Measurements from ENCODE around the gene TMEM255A.

Gene TMEM255A

GRCh38 chrX:120235284-120235683 is 76.0 kb downstream of the TMEM255A start:
- no peak overlapping the region for H3K4me3 ChIP-seq (ENCODE audit: low read depth, low read length)
- TF ChIP-seq, protein P1, sequence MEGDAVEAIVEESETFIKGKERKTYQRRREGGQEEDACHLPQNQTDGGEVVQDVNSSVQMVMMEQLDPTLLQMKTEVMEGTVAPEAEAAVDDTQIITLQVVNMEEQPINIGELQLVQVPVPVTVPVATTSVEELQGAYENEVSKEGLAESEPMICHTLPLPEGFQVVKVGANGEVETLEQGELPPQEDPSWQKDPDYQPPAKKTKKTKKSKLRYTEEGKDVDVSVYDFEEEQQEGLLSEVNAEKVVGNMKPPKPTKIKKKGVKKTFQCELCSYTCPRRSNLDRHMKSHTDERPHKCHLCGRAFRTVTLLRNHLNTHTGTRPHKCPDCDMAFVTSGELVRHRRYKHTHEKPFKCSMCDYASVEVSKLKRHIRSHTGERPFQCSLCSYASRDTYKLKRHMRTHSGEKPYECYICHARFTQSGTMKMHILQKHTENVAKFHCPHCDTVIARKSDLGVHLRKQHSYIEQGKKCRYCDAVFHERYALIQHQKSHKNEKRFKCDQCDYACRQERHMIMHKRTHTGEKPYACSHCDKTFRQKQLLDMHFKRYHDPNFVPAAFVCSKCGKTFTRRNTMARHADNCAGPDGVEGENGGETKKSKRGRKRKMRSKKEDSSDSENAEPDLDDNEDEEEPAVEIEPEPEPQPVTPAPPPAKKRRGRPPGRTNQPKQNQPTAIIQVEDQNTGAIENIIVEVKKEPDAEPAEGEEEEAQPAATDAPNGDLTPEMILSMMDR (IDR thresholded peaks at IDR 0.05; ENCODE audit: borderline replicate concordance, insufficient read depth, low read depth, low read length): no peak

DNA sequence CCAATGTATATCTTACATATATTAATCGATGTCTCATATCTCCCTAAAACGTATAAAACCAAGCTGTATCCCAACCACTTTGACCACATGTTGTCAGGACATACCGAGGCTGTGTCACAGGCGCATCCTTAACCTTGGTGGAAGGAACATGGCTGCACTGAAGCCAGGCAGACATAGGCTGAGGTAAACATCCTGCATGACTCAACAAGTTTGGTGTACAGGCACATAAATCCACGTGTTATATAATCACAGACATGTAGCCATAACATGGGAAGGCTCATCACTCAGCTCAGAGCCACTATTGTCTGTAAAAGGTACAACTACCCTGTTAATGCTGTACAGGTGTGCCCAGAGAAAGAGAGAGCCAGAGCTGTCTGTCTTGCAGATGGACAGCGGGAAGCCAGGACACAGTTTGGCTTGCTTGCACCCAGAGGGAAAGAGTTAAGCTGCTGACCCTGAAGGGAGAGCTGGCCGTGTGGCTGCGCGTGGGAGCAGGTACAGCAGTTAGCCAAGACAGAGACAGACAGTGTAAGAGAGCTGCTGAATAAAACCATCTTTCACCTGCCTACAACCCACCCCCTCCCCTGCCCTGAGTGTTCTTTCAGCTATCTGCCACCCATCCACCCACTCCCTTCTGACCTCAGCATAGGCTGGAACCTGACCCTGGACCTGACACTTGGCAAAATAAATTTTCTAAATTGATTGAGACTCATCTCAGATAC is 82.9 kb downstream of the TMEM255A start:
- H3K4me3 ChIP-seq (ENCODE audit: low read depth, low read length): no peak overlapping the region
- TF ChIP-seq, protein P1 (IDR thresholded peaks at IDR 0.05; ENCODE audit: borderline replicate concordance, insufficient read depth, low read depth, low read length): no peak

GRCh38 chrX:120224388-120224787 is 86.9 kb downstream of the TMEM255A start:
- TF ChIP-seq, protein P1 (IDR thresholded peaks at IDR 0.05; ENCODE audit: borderline replicate concordance, insufficient read depth, low read depth, low read length): no peak
- no peak overlapping the region for H3K4me3 ChIP-seq (ENCODE audit: low read depth, low read length)

DNA sequence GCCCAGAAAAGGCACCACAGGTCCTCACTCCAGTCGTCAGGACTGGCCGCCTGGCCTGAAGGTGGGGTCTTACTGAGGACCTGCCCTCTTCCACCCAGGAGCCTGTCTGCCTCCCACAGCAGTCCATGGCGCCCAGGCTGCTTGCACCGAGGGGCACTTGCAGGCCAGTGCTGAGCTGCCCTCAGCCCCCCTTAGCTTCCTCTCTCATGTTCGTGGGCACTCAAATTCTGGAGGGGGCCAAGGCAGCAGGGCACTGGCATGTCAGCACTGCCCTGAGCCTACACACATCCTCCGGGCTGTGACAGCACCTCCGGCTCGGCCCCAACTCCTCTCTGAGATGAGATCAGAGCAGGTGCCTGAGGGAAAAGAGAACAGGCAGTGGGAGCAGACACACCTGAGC is 87.9 kb downstream of the TMEM255A start:
- TF ChIP-seq, protein P1 (IDR thresholded peaks at IDR 0.05; ENCODE audit: borderline replicate concordance, insufficient read depth, low read depth, low read length): no peak

DNA sequence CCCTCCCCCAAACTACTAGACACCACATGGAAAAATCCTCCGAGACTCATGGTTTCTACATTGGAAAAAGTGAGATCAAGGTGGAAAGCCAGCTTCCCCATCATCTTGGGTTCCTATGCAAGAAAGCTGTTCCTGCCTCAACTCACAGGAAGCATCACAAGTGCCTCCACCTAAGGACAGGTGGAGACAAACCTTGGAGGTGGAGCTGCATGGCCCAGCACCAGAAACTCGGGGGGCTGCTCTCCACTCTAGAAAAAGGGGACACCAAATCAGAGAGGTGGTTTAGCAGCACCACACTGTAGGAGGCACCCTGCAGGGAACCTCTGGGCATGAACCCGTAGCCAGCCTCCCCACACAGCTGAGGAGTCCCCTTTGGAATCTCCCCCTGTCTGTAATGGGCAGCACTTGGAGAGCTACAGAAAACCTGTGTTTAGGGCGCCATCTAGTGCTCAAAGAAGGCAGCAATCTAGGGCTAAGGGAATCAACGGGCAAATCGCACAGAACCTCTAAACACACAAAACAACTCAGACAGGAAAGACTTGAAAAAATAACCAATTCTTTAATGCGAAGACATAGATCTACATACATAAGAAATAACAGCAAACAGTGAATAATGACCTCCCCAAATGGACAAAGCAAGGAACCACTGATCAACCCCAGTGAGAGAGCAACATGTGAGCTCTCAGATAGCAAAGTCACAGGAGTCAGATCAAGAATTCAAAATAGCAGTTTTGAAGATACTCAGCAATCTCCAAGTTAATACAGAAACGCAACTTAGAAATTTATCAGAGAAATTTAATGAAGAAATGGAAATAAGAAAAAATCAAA is 97.6 kb downstream of the TMEM255A start:
- TF ChIP-seq, protein P1 (IDR thresholded peaks at IDR 0.05; ENCODE audit: borderline replicate concordance, insufficient read depth, low read depth, low read length): peak; percentile 86
- H3K4me3 ChIP-seq (ENCODE audit: low read depth, low read length): no peak overlapping the region

More for the DNA sequence above, 87.9 kb downstream of the TMEM255A start:
- no peak overlapping the region for H3K4me3 ChIP-seq (ENCODE audit: low read depth, low read length)

Data from GM12875 (cell line).